ENCODE results near the gene UBE4B. TPM values are rescaled to one million over a fixed set of nuclear protein-coding genes. Genes with fewer than 3 reads are reported as not detected.
"Not testable (repeated sequence)": the region's sequence is repeated elsewhere in the genome, so short reads cannot be mapped to it uniquely, and the experiment has no call there.

UBE4B gene
- total and polyA plus RNA-seq, 9 of the 15 experiments (the other 6 are each of a cell fraction or from before 2014, with no cell fraction given) = 11.7 to 73.7 (median 40.1) TPM

GRCh38 chr1:10005248-10005647 is 27.5 kb upstream of the UBE4B start:
- TF ChIP-seq RBM25 (IDR thresholded peaks at IDR 0.05; ENCODE audit: low read depth, low read length, severe bottlenecking) (peak; percentile 22), ZNF121 (CRISPR knock-in tag; conservative IDR thresholded peaks at IDR 0.05) (peak; percentile 87)
- H3K4me2 ChIP-seq (ENCODE audit: insufficient read depth, low read length); BruUV-seq (replicated peaks); H3K9ac ChIP-seq (ENCODE audit: insufficient read depth in 1 of 2, low read depth in 2 of 2, low read length in 2 of 2); DNase-seq (ENCODE audit: extremely low read depth in 1 of 4, low spot score in 3 of 4); intact Hi-C loops (cut with micrococcal nuclease); H3K79me2 ChIP-seq (ENCODE audit: control insufficient read depth, insufficient read depth, low read length); H2AFZ ChIP-seq (ENCODE audit: low read depth, low read length); H3K27ac ChIP-seq (ENCODE audit: extremely low read depth, low read depth, low read length); H3K9me3 ChIP-seq (replicated peaks; ENCODE audit: control insufficient read depth, insufficient read depth, low read depth, low read length); H3K9me1 ChIP-seq (ENCODE audit: control insufficient read depth, insufficient read depth, low read length); H3K36me3 ChIP-seq (ENCODE audit: control insufficient read depth, insufficient read depth, low read length); H3K4me1 ChIP-seq (replicated peaks in 1 of 2; ENCODE audit: control insufficient read depth in 2 of 2, insufficient read depth in 2 of 2, low read length in 2 of 2); ATAC-seq; FAIRE-seq; CTCF ChIA-PET (ENCODE audit: low intra/inter-chr PET ratio); in situ Hi-C loops (cut with MboI); H3K4me3 ChIP-seq; H4K20me1 ChIP-seq (replicated peaks; ENCODE audit: control insufficient read depth, insufficient read depth, low read length): not testable (repeated sequence)
- WGBS (ENCODE audit: insufficient coverage, low coverage, missing lambda C conversion rate) = 2% methylated on average over 8 of the region's 8 CpGs
- peaks cover 19 to 44% of the 10 kb centered on the region in 2 experiments for H3K27me3 ChIP-seq (ENCODE audit: control insufficient read depth in 2 of 2, insufficient read depth in 2 of 2, low read length in 2 of 2)
- POLR2A ChIA-PET = interaction anchor here (0.6 to 1.9 kb wide), 4 partner anchors 11 to 28 kb away, joined by 3 to 5 read pairs (median 4); no protein-coding TSS in a partner anchor

GRCh38 chr1:10007169-10007568 is 25.6 kb upstream of the UBE4B start:
- WGBS (ENCODE audit: insufficient coverage, low coverage, missing lambda C conversion rate) = 8% methylated on average over 4 of the region's 4 CpGs
- ATAC-seq = no peak
- no peaks in the 10 kb centered on the region for H4K20me1 ChIP-seq (replicated peaks; ENCODE audit: control insufficient read depth, insufficient read depth, low read length)
- no peak overlapping the region for H3K4me3 ChIP-seq
- no peaks in the 10 kb centered on the region for H3K36me3 ChIP-seq (ENCODE audit: control insufficient read depth, insufficient read depth, low read length)
- no peaks in the 10 kb centered on the region for H3K79me2 ChIP-seq (ENCODE audit: control insufficient read depth, insufficient read depth, low read length)
- H3K4me1 ChIP-seq (replicated peaks in 1 of 2; ENCODE audit: control insufficient read depth in 2 of 2, insufficient read depth in 2 of 2, low read length in 2 of 2) = no peaks in the 10 kb centered on the region
- no peaks in the 10 kb centered on the region for H3K9me1 ChIP-seq (ENCODE audit: control insufficient read depth, insufficient read depth, low read length)
- intact Hi-C loops (cut with micrococcal nuclease) = no loop called here
- CTCF ChIA-PET (ENCODE audit: low intra/inter-chr PET ratio) = interaction anchor here (0.7 kb wide), 1 partner anchor 115 kb away, joined by 3 read pairs; no protein-coding TSS in a partner anchor
- H2AFZ ChIP-seq (ENCODE audit: low read depth, low read length) = no peak overlapping the region
- TF ChIP-seq TRIM24 (IDR thresholded peaks at IDR 0.05) (no peak), ZNF121 (CRISPR knock-in tag; conservative IDR thresholded peaks at IDR 0.05) (peak; percentile 71), NFIC (IDR thresholded peaks at IDR 0.05) (peak; percentile 96), PRPF4 (IDR thresholded peaks at IDR 0.05; ENCODE audit: insufficient read depth, low read depth, low read length, poor library complexity, severe bottlenecking) (no peak), KDM5B (IDR thresholded peaks at IDR 0.05; ENCODE audit: insufficient replicate concordance, low read depth, low read length) (no peak), MAZ (CRISPR knock-in tag; conservative IDR thresholded peaks at IDR 0.05 in 1 of 2, IDR thresholded peaks at IDR 0.05 in 1 of 2) (no peak), RBBP5 (IDR thresholded peaks at IDR 0.05; ENCODE audit: borderline replicate concordance, insufficient read depth, low read length, poor library complexity, severe bottlenecking) (no peak), NFIX (CRISPR knock-in tag; IDR thresholded peaks at IDR 0.05; ENCODE audit: low read depth) (peak; percentile 92)
- TF ChIP-seq, protein P1, sequence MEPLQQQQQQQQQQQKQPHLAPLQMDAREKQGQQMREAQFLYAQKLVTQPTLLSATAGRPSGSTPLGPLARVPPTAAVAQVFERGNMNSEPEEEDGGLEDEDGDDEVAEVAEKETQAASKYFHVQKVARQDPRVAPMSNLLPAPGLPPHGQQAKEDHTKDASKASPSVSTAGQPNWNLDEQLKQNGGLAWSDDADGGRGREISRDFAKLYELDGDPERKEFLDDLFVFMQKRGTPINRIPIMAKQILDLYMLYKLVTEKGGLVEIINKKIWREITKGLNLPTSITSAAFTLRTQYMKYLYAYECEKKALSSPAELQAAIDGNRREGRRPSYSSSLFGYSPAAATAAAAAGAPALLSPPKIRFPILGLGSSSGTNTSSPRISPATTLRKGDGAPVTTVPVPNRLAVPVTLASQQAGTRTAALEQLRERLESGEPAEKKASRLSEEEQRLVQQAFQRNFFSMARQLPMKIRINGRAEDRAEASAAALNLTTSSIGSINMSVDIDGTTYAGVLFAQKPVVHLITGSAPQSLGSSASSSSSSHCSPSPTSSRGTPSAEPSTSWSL (CRISPR knock-in tag; IDR thresholded peaks at IDR 0.05; ENCODE audit: borderline replicate concordance) = no peak
- TF ChIP-seq, protein P2, sequence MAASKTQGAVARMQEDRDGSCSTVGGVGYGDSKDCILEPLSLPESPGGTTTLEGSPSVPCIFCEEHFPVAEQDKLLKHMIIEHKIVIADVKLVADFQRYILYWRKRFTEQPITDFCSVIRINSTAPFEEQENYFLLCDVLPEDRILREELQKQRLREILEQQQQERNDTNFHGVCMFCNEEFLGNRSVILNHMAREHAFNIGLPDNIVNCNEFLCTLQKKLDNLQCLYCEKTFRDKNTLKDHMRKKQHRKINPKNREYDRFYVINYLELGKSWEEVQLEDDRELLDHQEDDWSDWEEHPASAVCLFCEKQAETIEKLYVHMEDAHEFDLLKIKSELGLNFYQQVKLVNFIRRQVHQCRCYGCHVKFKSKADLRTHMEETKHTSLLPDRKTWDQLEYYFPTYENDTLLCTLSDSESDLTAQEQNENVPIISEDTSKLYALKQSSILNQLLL (CRISPR knock-in tag; IDR thresholded peaks at IDR 0.05; ENCODE audit: borderline replicate concordance) = no peak
- H3K27ac ChIP-seq (ENCODE audit: extremely low read depth, low read depth, low read length) = no peak overlapping the region
- no peak overlapping the region for H3K4me2 ChIP-seq (ENCODE audit: insufficient read depth, low read length)
- no peak for DNase-seq (ENCODE audit: extremely low read depth in 1 of 4, low spot score in 3 of 4)
- POLR2A ChIA-PET = interaction anchor here (1.9 kb wide), 1 partner anchor 8 kb away, joined by 9 read pairs; no protein-coding TSS in a partner anchor
- BruUV-seq (replicated peaks) = no TSS peak
- FAIRE-seq = no peak
- in situ Hi-C loops (cut with MboI) = no loop called here
- H3K9ac ChIP-seq (ENCODE audit: insufficient read depth in 1 of 2, low read depth in 2 of 2, low read length in 2 of 2) = no peak overlapping the region
- H3K9me3 ChIP-seq (replicated peaks; ENCODE audit: control insufficient read depth, insufficient read depth, low read depth, low read length) = no peaks in the 10 kb centered on the region
- peaks cover 13 to 33% of the 10 kb centered on the region in 2 experiments; a peak in 4 of 5 replicates for H3K27me3 ChIP-seq (ENCODE audit: control insufficient read depth in 2 of 2, insufficient read depth in 2 of 2, low read length in 2 of 2)

Measured in K562 (cell line).